ENCODE results near the gene GSN.

The GSN gene

GRCh38 chr9:121358751-121359150 is 90.8 kb downstream of the GSN start:
- no peak for DNase-seq

GRCh38 chr9:121359351-121360294 is 91.7 kb downstream of the GSN start:
- no peak for DNase-seq

GRCh38 chr9:121360601-121361374 is 92.8 kb downstream of the GSN start:
- DNase-seq = no peak

GRCh38 chr9:121362813-121363621 is 95.1 kb downstream of the GSN start:
- no peak for DNase-seq

- no peak for DNase-seq
Observed at GRCh38 chr9:121363622-121363961, 95.6 kb downstream of the GSN start.

- no peak for DNase-seq
Observed at GRCh38 chr9:121364077-121364476, 96.1 kb downstream of the GSN start.

- DNase-seq = no peak
Observed at GRCh38 chr9:121364886-121365285, 96.9 kb downstream of the GSN start.

DNA sequence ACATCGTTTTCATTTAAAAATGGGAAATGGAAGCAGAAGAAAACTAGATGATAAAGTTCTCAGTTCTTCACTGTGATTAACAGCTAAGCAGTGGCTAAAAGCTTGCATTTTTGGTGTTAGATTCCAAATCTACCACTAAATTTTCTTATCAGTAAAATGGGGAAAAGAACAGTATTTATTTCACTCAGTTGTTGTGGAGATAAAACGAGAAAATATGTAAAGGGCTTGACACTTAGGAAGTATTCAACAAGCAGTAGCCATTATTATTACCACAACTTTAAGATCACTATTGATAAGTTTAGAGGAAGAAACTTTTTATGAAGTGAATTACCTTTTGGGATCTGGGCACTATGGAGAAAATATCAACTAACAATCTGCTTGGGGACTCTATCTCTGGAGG is 97.6 kb downstream of the GSN start:
- DNase-seq = no peak

DNA sequence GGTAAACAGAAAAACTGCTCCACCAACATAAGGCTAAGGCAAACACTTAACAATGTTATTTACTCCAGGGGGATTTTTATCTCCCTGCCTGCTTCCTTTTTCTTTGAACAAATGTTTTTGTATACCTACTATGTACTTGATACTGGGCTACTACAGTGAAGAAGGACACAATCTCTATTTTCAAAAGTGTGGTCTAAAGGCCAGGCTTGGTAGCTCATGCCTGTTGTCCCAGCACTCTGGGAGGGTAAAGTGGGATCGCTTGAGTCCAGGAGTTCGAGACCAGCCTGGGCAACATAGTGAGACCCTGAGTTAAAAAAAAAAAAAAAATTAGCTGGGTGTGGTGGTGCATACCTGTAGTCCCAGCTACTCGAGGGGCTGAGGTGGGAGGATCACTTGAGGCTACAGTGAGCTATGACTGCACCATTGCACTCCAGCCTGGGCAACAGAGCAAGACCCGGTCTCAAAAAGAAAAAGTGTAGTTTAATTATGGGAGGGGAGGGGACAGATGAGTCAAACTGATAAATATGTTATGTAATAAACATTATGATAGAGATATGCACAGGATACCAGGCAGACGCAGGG is 98.7 kb downstream of the GSN start:
- DNase-seq = no peak

GRCh38 chr9:121367306-121368137 is 99.6 kb downstream of the GSN start:
- no peak for DNase-seq

- DNase-seq = no peak
Observed at GRCh38 chr9:121368138-121368522, 100.2 kb downstream of the GSN start.

- DNase-seq = no peak
Observed at GRCh38 chr9:121368745-121369144, 100.8 kb downstream of the GSN start.

- no peak for DNase-seq
Observed at GRCh38 chr9:121369595-121370265, 101.8 kb downstream of the GSN start, which contains the start of gene STOM. STOM (minus strand) TSS chr9:121370250; CDS start chr9:121370187, 63 bp downstream.

GRCh38 chr9:121371495-121372061 is 103.6 kb downstream of the GSN start:
- no peak for DNase-seq

DNA sequence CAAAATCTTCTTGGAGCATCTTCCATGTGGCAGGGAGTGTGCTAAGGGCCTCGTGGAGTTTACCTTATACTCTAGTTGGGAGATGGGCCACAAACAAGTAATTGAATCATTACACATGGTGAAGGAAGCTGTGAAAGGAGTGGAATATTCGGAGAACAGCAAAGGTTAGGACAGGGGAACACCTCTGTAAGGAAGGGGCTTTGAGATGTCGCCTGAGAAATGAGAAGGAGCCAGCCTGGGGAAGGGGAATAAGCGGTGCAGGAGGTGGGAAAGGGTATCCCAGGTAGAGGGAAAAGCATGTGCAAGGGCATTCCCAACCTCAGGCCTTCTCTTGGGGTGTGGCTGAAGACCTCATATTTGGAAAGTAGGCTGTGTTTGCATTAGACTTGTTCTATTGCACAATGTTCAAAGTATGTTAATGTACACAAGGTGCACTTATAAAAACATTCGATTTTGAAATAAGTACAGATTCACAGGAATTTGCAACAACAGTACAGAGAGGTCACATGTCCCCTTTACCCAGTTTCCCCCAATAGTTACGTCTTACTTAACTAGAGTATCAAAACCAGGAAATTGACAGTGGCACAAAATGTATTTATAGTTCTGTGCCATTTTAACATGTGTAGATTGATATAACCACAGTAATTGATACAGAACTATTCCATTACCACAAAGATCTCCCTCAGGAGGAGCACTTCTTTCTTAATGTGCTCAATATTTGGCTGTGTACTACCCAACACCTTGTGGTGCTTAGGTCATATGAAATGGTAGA is 104.5 kb downstream of the GSN start:
- no peak for DNase-seq

GRCh38 chr9:121373011-121373729 is 105.2 kb downstream of the GSN start:
- DNase-seq = no peak

GRCh38 chr9:121376214-121376830 is 108.4 kb downstream of the GSN start:
- no peak for DNase-seq

DNA sequence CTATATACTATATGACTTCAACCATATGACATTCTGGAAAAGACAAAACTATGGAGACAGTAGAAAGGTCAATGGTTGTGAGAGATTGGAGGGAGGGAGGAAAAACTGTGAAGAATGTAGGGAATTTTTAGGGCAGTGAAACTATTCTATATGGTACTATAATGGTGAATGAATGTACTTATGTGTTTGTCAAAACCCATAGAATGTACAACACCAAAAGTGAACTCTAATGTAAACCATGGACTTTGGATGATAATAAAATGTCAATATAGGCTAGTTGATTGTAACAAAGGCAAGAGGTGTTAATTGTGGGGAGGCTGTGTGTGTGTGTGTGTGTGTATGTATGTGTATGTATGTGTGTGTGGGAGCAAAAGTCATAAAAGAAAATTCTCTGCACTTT is 112.9 kb downstream of the GSN start:
- DNase-seq = no peak
